Fibroblast of peridontal ligament (primary cell): ENCODE measurements around the gene SAMD9L.
"Not testable (repeated sequence)": the region's sequence is repeated elsewhere in the genome, so short reads cannot be mapped to it uniquely, and the experiment has no call there.

Experiments used
- DNase-seq: peaks from one replicate; pipeline ENCODE4 v3.0.0-alpha.2; 2010; ENCODE audit errors: extremely low read depth

SAMD9L gene

GRCh38 chr7:93146036-93146435 lies 2.1 kb downstream of the SAMD9L start:
- no peak for DNase-seq

DNA sequence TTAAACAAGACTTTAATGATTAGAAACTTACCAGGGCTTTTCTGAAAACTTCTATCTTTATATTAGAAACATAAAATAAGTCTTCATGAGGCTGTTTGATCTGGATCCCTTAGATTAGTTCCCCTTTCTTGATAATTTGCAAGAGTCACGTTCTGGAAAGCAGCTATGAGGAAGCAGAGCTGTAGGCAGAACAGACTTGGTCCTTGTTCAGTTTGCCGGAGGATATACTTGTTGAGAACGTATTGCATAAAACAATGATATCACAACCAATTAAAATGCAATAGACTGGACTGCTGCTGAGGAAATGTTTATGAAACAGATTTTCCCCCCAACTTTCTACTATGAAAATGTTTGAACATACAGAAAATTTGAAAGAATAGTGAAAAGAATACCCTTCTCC lies 2.8 kb downstream of the SAMD9L start:
- no peak for DNase-seq

GRCh38 chr7:93142127-93142526 lies 6.1 kb downstream of the SAMD9L start:
- no peak for DNase-seq

GRCh38 chr7:93140582-93141191 lies 7.5 kb downstream of the SAMD9L start:
- no peak for DNase-seq

GRCh38 chr7:93138576-93138975 lies 9.6 kb downstream of the SAMD9L start:
- no peak for DNase-seq

- no peak for DNase-seq
These were observed 15.2 kb downstream of the SAMD9L start for GRCh38 chr7:93133005-93133404.

DNA sequence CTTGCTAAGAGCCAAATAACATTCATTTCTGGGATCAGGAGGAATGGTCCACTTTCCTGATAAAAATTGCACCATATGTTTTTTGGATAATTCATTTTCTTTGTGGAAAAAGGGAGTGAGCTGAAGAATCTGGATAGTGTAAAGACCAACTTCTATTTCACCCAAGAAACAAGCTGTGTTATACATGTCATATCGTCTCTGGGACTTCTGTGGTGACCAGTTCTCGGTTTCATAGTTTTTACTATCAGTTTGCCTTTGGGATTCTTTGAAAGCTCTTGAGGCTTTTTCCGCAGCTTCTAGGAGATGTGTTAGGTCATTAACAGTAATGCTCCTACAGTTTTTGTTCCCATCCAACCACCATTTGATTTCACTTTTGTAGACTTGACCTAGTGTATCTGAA lies 16.0 kb downstream of the SAMD9L start:
- DNase-seq = no peak

DNA sequence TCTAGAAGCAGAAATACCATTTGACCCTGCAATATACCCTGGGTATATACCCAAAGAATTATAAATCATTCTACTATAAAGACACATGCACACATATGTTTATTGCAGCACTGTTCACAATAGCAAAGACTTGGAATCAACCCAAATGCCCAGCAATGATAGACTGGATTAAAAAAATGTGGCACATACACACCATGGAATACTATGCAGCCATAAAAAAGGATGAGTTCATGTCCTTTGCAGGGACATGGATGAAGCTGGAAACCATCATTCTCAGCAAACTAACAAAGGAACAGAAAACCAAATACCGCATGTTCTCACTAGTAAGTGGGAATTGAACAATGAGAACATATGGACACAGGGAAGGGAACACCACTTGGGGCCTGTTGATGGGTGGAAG lies 21.2 kb downstream of the SAMD9L start:
- DNase-seq = not testable (repeated sequence)

DNA sequence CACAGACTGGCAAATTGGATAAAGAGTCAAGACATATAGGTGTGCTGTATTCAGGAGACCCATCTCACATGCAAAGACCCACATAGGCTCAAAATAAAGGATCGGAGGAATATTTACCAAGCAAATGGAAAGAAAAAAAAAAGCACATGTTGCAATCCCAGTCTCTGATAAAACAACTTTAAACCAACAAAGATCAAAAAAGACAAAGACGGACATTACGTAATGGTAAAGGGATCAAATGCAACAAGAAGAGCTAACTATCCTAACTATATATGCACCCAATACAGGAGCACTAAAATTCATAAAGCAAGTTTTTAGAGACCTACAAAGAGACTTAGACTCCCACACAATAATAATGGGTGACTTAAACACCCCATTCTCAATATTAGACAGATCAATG lies 24.7 kb downstream of the SAMD9L start:
- not testable (repeated sequence) for DNase-seq

DNA sequence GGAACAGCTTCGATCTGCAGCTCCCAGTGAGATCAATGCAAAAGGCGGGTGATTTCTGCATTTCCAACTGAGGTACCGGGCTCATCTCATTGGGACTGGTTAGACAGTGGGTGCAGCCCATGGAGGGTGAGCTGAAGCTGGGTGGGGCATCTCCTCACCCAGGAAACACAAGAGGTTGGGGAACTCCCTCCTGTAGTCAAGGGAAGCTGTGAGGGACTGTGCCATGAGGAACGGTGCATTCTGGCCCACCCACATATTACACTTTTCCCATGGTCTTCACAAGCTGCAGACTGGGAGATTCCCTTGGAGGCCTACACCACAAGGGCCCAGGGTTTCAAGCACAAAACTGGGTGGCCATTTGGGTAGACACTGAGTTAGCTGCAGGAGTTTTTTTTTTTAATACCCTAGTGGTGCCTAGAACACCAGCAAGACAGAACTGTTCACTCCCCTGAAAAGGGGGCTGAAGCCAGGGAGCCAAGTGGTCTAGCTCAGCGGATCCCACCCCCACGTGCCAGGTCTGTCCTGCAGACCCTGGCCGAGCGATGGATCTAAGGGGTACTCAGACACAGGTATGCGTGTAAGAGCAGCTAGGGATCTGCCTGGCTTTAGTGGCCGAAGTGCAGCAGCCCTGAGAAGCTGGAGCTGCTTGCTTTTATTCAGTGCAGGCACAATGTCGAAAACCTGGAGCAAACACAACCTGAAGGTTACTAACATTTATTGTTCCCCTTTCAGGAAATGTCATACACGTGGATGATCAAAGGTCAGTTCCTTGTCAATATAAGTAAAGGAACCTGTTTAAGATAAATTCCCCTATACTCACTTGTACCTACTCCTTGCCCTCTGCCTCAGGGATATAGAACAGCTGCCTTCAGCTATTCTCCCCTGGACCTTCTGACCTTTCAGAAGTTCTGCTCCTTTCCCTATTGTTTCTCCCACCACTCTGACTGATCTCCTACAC lies 27.3 kb downstream of the SAMD9L start:
- DNase-seq = no peak

DNA sequence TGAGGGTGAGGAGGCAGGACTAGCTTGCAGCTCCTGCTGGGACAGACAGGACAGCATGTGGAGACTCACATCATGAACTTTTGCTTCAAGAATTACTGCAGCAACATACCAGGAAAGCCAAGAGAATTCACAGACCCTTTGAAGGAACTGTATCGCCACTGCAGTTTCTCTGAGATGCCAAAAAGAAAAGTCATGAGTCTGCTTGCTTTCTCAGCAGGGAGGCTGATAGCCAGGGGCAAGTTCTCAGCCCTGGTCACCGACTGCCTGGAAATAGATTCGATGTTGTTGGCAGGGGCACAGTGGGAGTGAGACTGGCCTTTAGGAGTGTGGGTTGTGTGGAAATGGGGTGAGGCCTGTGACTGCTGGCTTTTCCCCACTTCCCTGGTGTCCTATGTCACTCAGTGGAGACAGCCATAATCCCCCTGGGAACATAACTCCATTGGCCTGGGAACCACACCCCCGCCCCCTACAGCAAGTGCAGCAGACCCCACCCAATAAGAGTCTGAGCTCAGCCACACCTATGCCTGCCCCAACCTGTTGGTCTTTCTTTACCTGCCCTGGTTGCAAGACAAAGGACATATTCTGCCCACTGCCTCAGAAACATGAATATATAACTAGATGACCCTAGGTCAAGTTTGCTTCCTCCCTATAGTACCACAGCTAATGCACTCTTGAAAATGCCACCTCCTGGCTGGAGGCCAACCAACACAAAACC lies 28.8 kb downstream of the SAMD9L start:
- DNase-seq = peak; percentile 8

- peak; percentile 91 for DNase-seq
These were observed 30.2 kb downstream of the SAMD9L start, which contains the start of gene SAMD9 for GRCh38 chr7:93117852-93118530. Gene SAMD9, minus strand, starts transcription at chr7:93117979. Its CDS starts 11,882 bp downstream, at chr7:93106097.

DNA sequence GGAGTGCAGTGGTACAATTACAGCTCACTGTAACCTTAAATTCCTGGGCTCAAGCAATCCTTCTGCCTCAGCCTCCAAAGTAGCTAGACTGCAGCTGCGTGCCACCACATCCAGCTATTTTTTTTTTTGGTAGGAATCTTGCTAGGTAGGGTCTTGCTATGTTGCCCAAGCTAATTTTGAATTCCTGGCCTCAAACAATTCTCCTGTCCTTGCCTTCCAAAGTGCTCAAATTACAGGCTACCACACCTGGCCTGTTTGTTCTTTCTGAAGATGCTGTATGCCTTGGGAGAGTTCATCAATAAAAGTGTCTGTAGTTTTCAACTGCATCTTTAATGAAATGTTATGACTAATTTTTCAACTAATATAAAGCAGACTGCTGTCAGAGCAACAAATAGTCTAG lies 30.9 kb downstream of the SAMD9L start:
- peak; percentile 4 for DNase-seq

DNA sequence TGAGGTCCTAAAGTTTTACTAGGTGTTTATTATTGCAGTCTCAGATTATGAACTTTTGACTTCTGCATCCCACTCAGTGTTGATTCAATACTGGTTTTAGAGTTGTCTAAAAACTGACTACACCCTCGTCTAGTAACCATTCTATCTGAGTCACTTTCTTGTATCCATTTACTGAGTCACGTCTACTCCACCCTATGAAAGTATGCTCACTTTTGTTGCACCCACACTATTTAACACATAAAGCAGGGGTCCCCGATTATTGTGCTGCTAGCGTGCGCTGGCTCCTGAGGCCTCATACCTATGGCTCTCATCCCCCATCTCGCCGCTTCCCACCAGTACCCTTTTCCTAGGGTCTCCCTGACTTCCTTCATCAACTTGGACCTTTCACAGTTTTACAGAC lies 32.4 kb downstream of the SAMD9L start:
- peak; percentile 66 for DNase-seq

DNA sequence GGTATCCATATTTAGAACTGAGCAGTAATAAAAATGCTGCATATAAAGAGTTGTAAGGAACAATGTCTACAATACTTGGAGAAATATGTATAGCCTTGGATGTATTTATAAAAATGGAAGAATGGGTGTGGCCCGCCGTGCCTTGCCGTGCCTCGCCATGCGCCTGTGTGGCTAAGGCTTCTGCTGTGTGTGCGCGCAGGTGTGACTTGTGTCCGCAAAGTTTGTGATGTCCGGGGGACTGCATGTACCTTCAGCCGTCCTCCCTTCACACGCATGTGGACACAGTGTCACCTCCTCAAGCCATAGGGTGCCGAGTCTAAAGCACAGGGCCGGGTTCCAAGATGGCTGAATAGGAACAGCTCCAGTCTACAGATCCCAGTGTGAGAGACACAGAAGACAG lies 40.2 kb downstream of the SAMD9L start:
- no peak for DNase-seq

GRCh38 chr7:93097388-93097787 lies 50.8 kb downstream of the SAMD9L start:
- DNase-seq = no peak

DNA sequence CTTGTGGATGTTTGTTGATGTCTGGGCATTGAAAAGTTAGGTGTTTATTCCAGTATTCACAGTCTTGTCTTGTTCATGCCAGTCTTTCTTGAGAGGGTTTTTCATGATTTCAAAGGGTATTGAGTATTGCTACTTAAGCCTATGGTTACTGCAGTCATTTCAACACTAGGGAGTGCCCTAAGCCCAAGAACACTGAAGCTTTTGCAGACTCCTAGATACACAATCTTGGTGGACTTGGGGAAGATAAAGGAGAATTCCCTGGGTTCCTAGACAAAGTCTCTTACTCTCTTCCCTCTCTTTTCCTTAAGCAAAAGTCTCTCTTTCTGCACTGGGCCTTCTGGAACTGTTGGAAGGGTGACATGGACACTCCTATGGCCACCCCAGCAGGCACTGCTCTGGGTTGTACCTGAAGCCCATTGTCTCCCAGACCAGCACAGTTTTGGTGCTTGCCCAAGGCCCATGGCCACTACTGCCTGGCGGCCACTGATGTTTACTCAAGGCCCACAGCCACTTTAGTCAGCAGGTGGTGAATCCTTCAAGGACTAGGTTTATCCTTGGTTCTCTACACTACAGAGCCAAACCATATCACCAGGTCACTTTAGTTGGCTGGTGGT lies 55.3 kb downstream of the SAMD9L start:
- DNase-seq = peak; percentile 78
